Measurements from ENCODE around the gene UBE2G1.

DNA sequence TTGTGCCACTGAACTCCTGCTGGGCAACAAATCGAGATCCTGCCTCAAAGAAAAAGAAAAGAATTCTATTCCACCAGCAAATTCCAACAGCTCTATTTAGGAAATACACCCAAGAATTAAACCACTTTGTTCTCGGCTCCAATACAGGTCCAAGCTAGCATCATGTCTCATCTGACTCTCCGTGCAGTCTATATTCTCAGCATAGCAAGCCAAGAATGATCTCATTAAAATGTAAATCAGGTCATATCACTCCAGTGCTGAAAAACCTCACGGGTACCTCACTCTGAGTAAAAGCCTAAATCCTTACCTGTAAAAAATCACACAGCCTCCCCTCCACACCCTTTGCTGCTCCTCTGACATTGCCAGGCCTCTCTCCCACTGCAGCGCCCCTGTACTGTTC, 23.9 kb downstream of the UBE2G1 start:
- TF ChIP-seq MAX (IDR thresholded peaks at IDR 0.05) (no peak), CTCF (IDR thresholded peaks at IDR 0.05) (no peak), EP300 (IDR thresholded peaks at IDR 0.05) (no peak), CHD2 (IDR thresholded peaks at IDR 0.05; ENCODE audit: low read length, partially characterized antibody) (no peak)
